Panc1 (cell line): Measurements from ENCODE around the gene ZNF175.

Experiments
- POLR2AphosphoS5 ChIP-seq: IDR thresholded peaks from 2 replicates; pipeline ENCODE4 v1.6.1; 2012; ENCODE audit warnings: mild to moderate bottlenecking, low read depth, low read length, moderate library complexity
- REST ChIP-seq, 2 experiments: IDR thresholded peaks; 2 replicates each; pipeline ENCODE4 v1.6.1; 2011 to 2012; ENCODE audit warnings: low read depth in 2 of 2, control low read depth in 1 of 2, low read length in 1 of 2, mild to moderate bottlenecking in 1 of 2, moderate library complexity in 1 of 2; ENCODE audit not compliant: insufficient read depth in 1 of 2
- TCF7L2 ChIP-seq: IDR thresholded peaks from 2 replicates; pipeline ENCODE4 v1.6.1; 2011; ENCODE audit warnings: mild to moderate bottlenecking, low read depth, low read length, inconsistent platforms
- TF ChIP-seq, protein P1 (sequence below): fragments of 450-650 bp; IDR thresholded peaks from 2 replicates; pipeline ENCODE4 v1.5.1; 2017; ENCODE audit warnings: mild to moderate bottlenecking

DNA sequence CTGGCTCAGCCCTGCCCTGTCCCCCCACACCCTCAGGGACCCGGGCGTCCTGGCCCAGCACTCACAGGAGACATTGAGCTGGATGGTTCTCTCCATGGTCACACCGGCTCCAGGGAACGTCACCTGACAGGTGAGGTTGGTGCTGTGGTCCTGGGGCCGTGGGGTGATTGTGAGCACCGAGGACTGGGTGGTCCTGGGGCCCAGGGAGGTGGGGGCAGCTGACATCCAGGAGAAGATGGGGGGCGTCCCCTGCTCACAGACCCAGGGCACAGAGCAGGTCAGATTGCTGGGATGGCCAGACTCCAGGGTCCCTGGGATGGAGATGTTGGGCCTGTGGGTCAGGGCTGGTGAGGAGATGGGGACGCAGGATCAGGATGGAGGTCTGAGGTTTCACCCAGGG is 40.5 kb upstream of the ZNF175 start:
- TF ChIP-seq TCF7L2 (no peak), POLR2AphosphoS5 (no peak), REST (IDR thresholded peaks at IDR 0.05; ENCODE audit: insufficient read depth in 1 of 2, low read depth in 2 of 2, low read length in 1 of 2) (no peak)
- TF ChIP-seq, protein P1, sequence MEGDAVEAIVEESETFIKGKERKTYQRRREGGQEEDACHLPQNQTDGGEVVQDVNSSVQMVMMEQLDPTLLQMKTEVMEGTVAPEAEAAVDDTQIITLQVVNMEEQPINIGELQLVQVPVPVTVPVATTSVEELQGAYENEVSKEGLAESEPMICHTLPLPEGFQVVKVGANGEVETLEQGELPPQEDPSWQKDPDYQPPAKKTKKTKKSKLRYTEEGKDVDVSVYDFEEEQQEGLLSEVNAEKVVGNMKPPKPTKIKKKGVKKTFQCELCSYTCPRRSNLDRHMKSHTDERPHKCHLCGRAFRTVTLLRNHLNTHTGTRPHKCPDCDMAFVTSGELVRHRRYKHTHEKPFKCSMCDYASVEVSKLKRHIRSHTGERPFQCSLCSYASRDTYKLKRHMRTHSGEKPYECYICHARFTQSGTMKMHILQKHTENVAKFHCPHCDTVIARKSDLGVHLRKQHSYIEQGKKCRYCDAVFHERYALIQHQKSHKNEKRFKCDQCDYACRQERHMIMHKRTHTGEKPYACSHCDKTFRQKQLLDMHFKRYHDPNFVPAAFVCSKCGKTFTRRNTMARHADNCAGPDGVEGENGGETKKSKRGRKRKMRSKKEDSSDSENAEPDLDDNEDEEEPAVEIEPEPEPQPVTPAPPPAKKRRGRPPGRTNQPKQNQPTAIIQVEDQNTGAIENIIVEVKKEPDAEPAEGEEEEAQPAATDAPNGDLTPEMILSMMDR: no peak
